ENCODE measurements around the gene SRP54.
"Not testable (repeated sequence)": the region's sequence is repeated elsewhere in the genome, so short reads cannot be mapped to it uniquely, and the experiment has no call there.

Gene SRP54

GRCh38 chr14:35050652-35051051, 67.9 kb downstream of the SRP54 start:
- no peak for DNase-seq

DNA sequence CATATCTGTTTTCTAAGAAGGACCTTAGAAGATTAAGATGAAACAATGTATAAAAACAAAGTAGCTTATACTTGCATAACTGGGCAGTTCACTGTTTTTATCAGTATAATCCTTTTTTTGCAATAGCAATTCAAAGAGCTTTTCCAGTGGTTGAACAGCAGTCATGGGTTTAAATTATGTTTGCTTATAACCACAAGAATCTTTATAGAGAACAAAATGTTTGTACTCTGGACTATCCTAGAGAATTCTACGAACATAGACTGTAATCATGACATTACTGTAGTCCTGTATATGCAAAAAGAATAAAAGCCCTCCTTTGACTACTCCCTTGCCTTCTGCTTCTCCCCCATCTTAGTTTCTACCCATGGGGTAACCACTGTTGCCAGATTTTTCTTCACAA, 69.0 kb downstream of the SRP54 start:
- DNase-seq, result no peak

DNA sequence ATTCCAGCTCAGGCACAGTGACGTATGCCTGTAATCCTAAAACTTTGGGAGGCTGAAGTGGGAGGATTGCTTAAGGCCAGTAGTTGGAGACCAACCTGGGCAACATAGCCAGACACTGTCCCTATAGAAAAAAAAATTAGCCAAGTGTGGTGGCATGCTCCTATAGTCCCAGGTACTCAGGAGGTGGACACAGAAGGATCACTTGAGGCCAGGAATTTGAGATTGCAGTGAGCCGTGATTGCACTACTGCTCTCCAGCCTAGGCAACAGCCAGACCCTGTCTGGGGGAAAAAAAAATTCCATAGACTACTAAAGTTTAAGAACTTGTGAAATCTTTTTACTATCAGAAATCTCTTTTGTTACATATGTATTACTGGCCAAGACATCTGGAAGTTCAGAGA, 69.8 kb downstream of the SRP54 start:
- DNase-seq, result no peak

DNA sequence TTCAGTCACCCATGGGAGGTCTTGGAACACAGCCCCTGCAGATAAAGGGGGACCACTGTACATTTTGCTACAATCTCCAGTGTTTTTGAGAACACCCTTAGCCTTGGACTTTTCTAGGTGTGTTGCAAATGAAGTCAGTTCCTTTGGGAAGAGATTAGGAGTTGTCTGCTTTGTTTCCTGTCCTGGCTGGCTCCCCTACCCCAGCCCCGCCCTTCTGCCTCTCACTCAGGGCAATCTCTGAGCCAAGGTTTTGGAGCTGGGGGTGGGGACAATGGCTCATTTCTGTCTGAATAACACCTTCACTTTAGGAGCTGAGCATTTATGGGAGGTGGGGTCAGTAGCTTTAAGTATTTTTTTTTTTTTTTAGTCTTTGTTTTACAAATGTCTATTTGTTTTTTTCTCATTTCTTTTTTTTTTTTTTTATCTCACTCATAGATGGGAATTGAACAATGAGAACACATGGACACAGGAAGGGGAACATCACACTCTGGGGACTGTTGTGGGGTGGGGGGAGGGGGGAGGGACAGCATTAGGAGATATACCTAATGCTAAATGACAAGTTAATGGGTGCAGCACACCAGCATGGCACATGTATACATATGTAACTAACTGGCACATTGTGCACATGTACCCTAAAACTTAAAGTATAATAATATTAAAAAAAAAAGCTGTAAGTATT, 78.5 kb downstream of the SRP54 start:
- DNase-seq, result not testable (repeated sequence)

DNA sequence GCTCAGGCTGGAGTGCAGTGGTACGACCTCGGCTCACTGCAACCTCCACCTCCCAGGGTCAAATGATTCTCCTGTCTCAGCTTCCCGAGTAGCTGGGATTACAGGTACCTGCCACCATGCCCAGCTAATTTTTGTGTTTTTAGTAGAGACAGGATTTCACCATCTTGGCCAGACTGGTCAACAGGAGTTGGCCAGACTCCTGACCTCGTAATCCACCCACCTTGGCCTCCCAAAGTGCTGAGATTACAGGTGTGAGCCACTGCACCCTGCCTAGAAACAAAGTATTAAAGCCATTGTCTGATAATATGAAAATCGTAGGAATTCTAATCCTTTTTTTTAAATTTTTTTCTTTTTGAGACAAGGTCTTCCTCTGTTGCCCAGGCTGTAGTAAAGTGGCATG, 82.9 kb downstream of the SRP54 start:
- not testable (repeated sequence) for DNase-seq

DNA sequence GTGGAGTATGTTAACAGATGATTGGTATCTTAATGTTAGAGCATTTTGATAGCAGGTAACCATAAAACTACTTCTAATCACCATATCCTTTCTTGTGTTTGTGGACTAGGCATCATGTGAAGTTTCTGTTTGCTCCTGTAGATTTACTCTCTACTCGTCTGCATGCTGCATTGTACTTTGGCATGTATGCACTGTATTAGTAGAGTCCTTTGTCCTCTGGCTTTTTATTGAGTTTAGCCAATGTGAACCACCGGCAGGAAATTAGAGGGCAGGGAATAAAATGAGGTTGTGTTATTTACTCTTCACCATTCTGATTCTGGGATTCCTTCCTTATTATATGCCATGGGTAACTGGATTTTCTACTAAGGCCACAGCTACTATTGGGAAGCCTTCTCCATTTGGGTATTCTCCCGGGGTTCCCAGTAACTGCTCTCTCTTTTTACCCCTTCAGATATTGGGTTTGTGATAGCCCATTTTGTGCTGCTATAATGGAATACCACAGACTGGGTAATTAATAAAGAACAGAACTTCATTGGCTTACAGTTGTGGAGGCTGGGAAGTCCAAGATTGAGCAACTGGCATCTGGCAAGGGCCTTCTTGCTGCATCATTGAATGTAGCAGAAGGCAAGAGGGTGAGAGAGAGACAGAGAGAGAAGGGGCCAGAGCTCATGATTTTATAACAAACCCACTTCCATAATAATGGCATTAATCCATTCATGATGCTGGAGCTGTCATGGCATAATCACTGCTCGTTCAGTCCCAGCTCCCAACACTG, 85.6 kb downstream of the SRP54 start:
- DNase-seq, result no peak

DNA sequence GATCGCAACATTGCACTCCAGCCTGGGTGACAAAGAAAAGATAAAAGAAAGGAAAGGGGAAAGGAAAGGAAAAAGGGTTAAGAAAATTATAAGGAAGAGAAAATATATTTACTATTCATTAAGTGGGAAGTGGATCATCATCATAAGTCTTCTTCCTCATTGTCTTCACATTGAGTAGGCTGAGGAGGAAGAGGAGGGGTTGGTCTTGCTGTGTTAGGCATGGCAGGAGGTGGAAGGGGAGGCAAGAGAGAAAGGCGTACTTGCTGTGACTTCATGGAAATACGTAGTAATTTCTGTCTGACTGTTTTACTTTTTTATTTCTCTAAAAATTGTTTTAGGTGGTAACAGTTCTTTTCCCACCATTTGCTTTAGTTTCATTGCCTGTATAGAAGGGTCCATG, 89.4 kb downstream of the SRP54 start:
- no peak for DNase-seq

- no peak for DNase-seq
Measured at GRCh38 chr14:35073486-35073885, 90.7 kb downstream of the SRP54 start.

GRCh38 chr14:35078082-35078481, 95.3 kb downstream of the SRP54 start:
- DNase-seq, result no peak
